GM12878 (cell line): Measurements from ENCODE around the gene GPAT2. TPM values are rescaled to one million over a fixed set of nuclear protein-coding genes. Genes with fewer than 3 reads are reported as not detected.
"Not testable (repeated sequence)": the region's sequence is repeated elsewhere in the genome, so short reads cannot be mapped to it uniquely, and the experiment has no call there.

ENCODE experiments used
- ATAC-seq: fragments of 200-7000 bp; cut with Tn5 transposase; 3 replicates; pipeline ENCODE4 v1.9.1; 2020; ENCODE audit warnings: mild to moderate bottlenecking, moderate library complexity
- BruUV-seq: library from RNA; stranded (reverse); fragments of 400-500 nt; replicated peaks from 2 replicates; lab custom pipeline; 2021; lab: Mats Ljungman, UMichigan
- CTCF ChIA-PET: fragments of 300-600 bp; sonication (Branson Sonifier 250); formaldehyde crosslinking; extraction: SDS; loops from one replicate; lab custom pipeline; 2021; ENCODE audit warnings: inconsistent platforms; lab: Yijun Ruan, JAX
- POLR2A ChIA-PET: fragments of 350-600 bp; formaldehyde crosslinking; extraction: SDS; loops from one replicate; lab custom pipeline; 2021; ENCODE audit warnings: inconsistent platforms; lab: Charles Lee
- RAD21 ChIA-PET: fragments of 300-600 bp; sonication (Branson Sonifier 250); formaldehyde crosslinking; loops from one replicate; lab custom pipeline; 2023; ENCODE audit warnings: antibody characterized with exemption; ENCODE audit not compliant: unreplicated experiment; lab: Charles Lee
- SMC1A ChIA-PET: fragments of 300-600 bp; sonication (Branson Sonifier 250); formaldehyde crosslinking; loops from one replicate; lab custom pipeline; 2023; ENCODE audit not compliant: unreplicated experiment, uncharacterized antibody; lab: Charles Lee
- DNase-seq: peaks from one replicate; pipeline ENCODE4 v3.0.0-alpha.2; 2011; ENCODE audit warnings: low read depth, low spot score
- FAIRE-seq: peaks from 3 replicates; lab custom pipeline; 2011; peaks lifted over from hg19 to GRCh38; lab: Jason Lieb, UNC
- H2AFZ ChIP-seq: 2 replicates; pipeline ENCODE4 v1.6.0; 2011; ENCODE audit warnings: low read depth, low read length, control low read depth; ENCODE audit not compliant: control insufficient read depth
- H3K27ac ChIP-seq: 2 replicates; pipeline ENCODE4 v1.5.1; 2011; ENCODE audit warnings: control low read depth; ENCODE audit not compliant: control insufficient read depth, insufficient read depth
- H3K27me3 ChIP-seq, 2 experiments: replicated peaks in 1 of 2; 2 replicates each; pipeline versions ENCODE4 v1.6.0 to v1.6.1; 2011; ENCODE audit warnings: low read length in 1 of 2; ENCODE audit not compliant: control insufficient read depth in 2 of 2, insufficient read depth in 2 of 2
- H3K36me3 ChIP-seq, 2 experiments: 2 replicates each; pipeline ENCODE4 v1.5.1; 2011; ENCODE audit warnings: low read length in 1 of 2; ENCODE audit not compliant: control insufficient read depth in 2 of 2, insufficient read depth in 2 of 2
- H3K4me1 ChIP-seq: 2 replicates; pipeline ENCODE4 v1.6.1; 2011; ENCODE audit warnings: mild to moderate bottlenecking, low read length, moderate library complexity, mixed read lengths; ENCODE audit not compliant: control insufficient read depth, insufficient read depth
- H3K4me2 ChIP-seq: 2 replicates; pipeline ENCODE4 v1.6.0; 2011; ENCODE audit warnings: control low read depth; ENCODE audit not compliant: control insufficient read depth, insufficient read depth
- H3K4me3 ChIP-seq: fragments of 200-600 bp; sonication (generic); 2 replicates; pipeline ENCODE4 v1.5.1; 2016
- H3K79me2 ChIP-seq: 2 replicates; pipeline ENCODE4 v1.6.0; 2011; ENCODE audit warnings: low read length; ENCODE audit not compliant: control insufficient read depth, insufficient read depth
- H3K9ac ChIP-seq: 2 replicates; pipeline ENCODE4 v1.8.0; 2011; ENCODE audit warnings: low read length, control low read depth, mixed read lengths; ENCODE audit not compliant: control insufficient read depth, insufficient read depth
- H3K9me3 ChIP-seq: replicated peaks from 3 replicates; pipeline ENCODE4 v1.5.1; 2011; ENCODE audit warnings: mild to moderate bottlenecking, low read length; ENCODE audit not compliant: control insufficient read depth, insufficient read depth
- H4K20me1 ChIP-seq: 2 replicates; pipeline ENCODE4 v1.6.0; 2011; ENCODE audit not compliant: control insufficient read depth, insufficient read depth
- WGBS: methylation state at CpG from one replicate; pipeline ENCODE4 v1.1.6; 2016; ENCODE audit warnings: low lambda C conversion rate; ENCODE audit not compliant: insufficient replicate concordance, insufficient coverage; ENCODE audit errors: missing lambda C conversion rate; 5-methylcytosine and 5-hydroxymethylcytosine counted together
- in situ Hi-C: fragments of 300-500 bp; cut with MboI; formaldehyde crosslinking; loops from 9 replicates; pipeline ENCODE4 v1.14.3; 2018; ENCODE audit warnings: mixed read lengths
- intact Hi-C: fragments of 100-400 bp; cut with micrococcal nuclease; formaldehyde crosslinking; loops from one replicate; pipeline ENCODE4 v1.14.2; 2022; ENCODE audit not compliant: unreplicated experiment
- polyA plus RNA-seq, 11 experiments: library from polyadenylated mRNA; depleted of rRNA in 4 of 11; unstranded in 6 of 11; stranded (reverse) in 5 of 11; fragments of >200 nt; fragmentation: Nextera tagmentation in 4 of 11; fragmentation: Illumina TruSeq in 1 of 11; extraction: Ambion mirVana in 4 of 11; extraction: Trizol in 1 of 11; gene quantifications; 1 replicate in 1 of 11; 2 replicates in 10 of 11; pipeline versions ENCODE4 v1.2.1 to v1.2.3, GENCODE V29; 2011 to 2016; ENCODE audit warnings: inconsistent platforms in 2 of 11, missing spikeins in 2 of 11, low read depth in 1 of 11
- total RNA-seq, 4 experiments: library from RNA; depleted of rRNA in 3 of 4; stranded (reverse); fragments of >200 nt in 3 of 4; fragmentation: Illumina TruSeq in 1 of 4; extraction: Trizol in 1 of 4; gene quantifications; 2 replicates each; pipeline versions ENCODE4 v1.2.1 to v1.2.3, GENCODE V29; 2013 to 2021

Gene GPAT2
- total and polyA plus RNA-seq, 10 of the 15 experiments (the other 5 are each of a cell fraction or from before 2014, with no cell fraction given) = 0.04 to 0.05 TPM; not detected in 8

DNA sequence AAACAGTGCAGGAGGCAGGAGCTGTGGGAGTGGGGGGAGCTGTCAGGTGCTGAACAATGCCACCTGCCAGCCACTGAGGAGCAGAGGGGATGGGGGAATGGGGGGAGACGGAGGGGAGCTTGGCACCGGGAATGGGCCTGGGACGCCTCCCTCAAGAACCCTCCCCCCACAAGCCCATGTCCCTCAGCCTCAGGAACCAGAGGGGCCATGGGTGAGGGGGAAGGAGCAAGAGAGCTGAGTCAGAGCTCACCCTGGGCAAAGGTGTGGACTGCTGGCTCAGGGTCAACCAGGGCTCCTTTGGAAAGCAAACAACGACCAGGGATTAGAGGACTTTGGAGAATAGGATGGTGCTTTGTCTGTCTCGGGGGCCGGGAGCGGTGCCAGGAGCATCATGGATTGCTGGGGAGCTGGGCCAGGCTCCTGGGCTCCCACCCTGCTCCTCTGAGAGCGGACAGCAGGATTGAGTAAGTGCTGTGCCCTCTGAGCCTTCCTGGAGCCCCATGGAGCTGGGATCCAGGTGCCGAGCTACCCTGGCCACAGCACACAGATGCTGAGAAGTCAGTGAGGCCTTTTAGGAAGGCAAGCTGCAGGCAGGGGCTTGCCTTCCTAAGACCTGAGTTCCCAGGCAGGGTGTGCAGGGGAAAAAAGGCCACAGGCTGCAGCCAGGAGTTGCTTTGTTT, 33.3 kb upstream of the GPAT2 start:
- FAIRE-seq, H3K27ac ChIP-seq, ATAC-seq, H3K4me3 ChIP-seq, H3K9me3 ChIP-seq, POLR2A ChIA-PET, DNase-seq, H3K4me1 ChIP-seq, SMC1A ChIA-PET, H2AFZ ChIP-seq, H3K79me2 ChIP-seq, RAD21 ChIA-PET, H3K36me3 ChIP-seq, intact Hi-C loops, H4K20me1 ChIP-seq, H3K9ac ChIP-seq, BruUV-seq, H3K27me3 ChIP-seq, CTCF ChIA-PET, H3K4me2 ChIP-seq: not testable (repeated sequence)
- WGBS = 15% methylated on average over 9 of the region's 9 CpGs
- in situ Hi-C loops = loop anchor here (10.0 to 25.0 kb wide), 5 partner anchors 1527 to 1944 kb away; partner anchors contain the start of genes ACTR1B and C2orf92

DNA sequence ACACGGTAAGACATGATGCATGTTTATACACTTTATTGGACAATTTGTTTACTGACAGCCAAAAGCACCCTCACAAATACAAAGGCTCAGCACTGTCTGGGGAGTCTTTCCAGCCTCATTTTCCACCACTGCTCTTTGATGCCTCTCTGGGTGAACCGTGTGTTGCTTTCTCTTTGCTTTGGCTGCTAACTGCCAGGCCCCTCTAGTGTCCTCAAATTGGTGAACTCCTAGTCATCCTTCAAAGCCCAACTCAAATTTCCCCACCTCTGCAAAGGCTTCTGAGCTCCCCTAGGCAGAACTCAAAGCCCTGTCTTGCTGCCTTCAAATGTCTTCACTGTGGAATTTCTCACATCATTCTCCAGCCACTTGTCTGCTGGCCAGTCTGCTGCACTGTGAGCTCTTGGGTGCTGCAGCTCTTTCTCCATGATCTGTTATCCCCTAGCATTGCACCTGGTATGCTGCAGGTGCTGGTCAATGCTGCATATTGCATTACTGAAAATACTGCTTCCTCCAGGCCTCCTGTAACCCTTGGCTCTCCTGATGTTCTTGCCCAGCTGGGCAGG, 32.5 kb upstream of the GPAT2 start:
- DNase-seq, H3K4me1 ChIP-seq, H3K4me2 ChIP-seq, CTCF ChIA-PET, H3K79me2 ChIP-seq, H4K20me1 ChIP-seq, SMC1A ChIA-PET, H3K27ac ChIP-seq, intact Hi-C loops, RAD21 ChIA-PET, FAIRE-seq, POLR2A ChIA-PET, H2AFZ ChIP-seq, H3K27me3 ChIP-seq, H3K9ac ChIP-seq, BruUV-seq, H3K9me3 ChIP-seq, H3K36me3 ChIP-seq, H3K4me3 ChIP-seq, ATAC-seq: not testable (repeated sequence)
- in situ Hi-C loops = loop anchor here (10.0 to 25.0 kb wide), 5 partner anchors 1528 to 1945 kb away; partner anchors contain the start of genes ACTR1B and C2orf92
- 9% methylated on average over 2 of the region's 2 CpGs for WGBS

GRCh38 chr2:96066511-96066910, 31.8 kb upstream of the GPAT2 start:
- H3K36me3 ChIP-seq, BruUV-seq, H4K20me1 ChIP-seq, H3K4me3 ChIP-seq, H3K79me2 ChIP-seq, RAD21 ChIA-PET, CTCF ChIA-PET, H3K4me2 ChIP-seq, H3K27me3 ChIP-seq, H3K9ac ChIP-seq, H3K27ac ChIP-seq, H3K4me1 ChIP-seq, FAIRE-seq, POLR2A ChIA-PET, H2AFZ ChIP-seq, intact Hi-C loops, H3K9me3 ChIP-seq, DNase-seq, ATAC-seq, SMC1A ChIA-PET: not testable (repeated sequence)
- 3% methylated on average over 4 of the region's 7 CpGs for WGBS
- in situ Hi-C loops = loop anchor here (10.0 to 25.0 kb wide), 5 partner anchors 1528 to 1946 kb away; partner anchors contain the start of genes ACTR1B and C2orf92
